Ascending aorta (tissue), 2 donors: Measurements from ENCODE around the gene FRG1. TPM values are rescaled to one million over a fixed set of nuclear protein-coding genes. Genes with fewer than 3 reads are reported as not detected.
"Not testable (repeated sequence)": the region's sequence is repeated elsewhere in the genome, so short reads cannot be mapped to it uniquely, and the experiment has no call there.

Source experiments
- DNase-seq, 2 donors: peaks; one replicate each; pipeline ENCODE4 v3.0.0-alpha.2; 2019; ENCODE audit warnings: low spot score in 2 of 2
- H3K27ac ChIP-seq, 2 donors: fragments of 200-600 bp; sonication (generic); one replicate each; pipeline ENCODE4 v1.5.1; 2016 to 2017; ENCODE audit warnings: mild to moderate bottlenecking in 1 of 2
- H3K27me3 ChIP-seq: fragments of 200-600 bp; sonication (generic); one replicate; pipeline ENCODE4 v1.5.1; 2017
- H3K36me3 ChIP-seq, 2 donors: fragments of 200-600 bp; sonication (generic); one replicate each; pipeline ENCODE4 v1.5.1; 2016
- H3K4me1 ChIP-seq, 2 donors: fragments of 200-600 bp; sonication (generic); one replicate each; pipeline ENCODE4 v1.5.1; 2016 to 2017; ENCODE audit warnings: mild to moderate bottlenecking in 1 of 2
- H3K4me3 ChIP-seq, 2 donors: fragments of 200-600 bp; sonication (generic); one replicate each; pipeline ENCODE4 v1.5.1; 2016 to 2017; ENCODE audit warnings: mild to moderate bottlenecking in 1 of 2
- H3K9me3 ChIP-seq, 2 donors: fragments of 200-600 bp; sonication (generic); one replicate each; pipeline ENCODE4 v1.5.1; 2016
- intact Hi-C: fragments of 100-400 bp; cut with DNase I; formaldehyde crosslinking; loops from one replicate; pipeline ENCODE4 v1.15.1; 2023
- total RNA-seq: library from RNA; depleted of rRNA; stranded (reverse); fragments of >200 nt; gene quantifications from one replicate; pipeline ENCODE4 v1.1.0, GENCODE V29; 2016
- TF ChIP-seq, protein P1 (sequence below), 3 experiments: fragments of 200-600 bp in 2 of 3; fragments of 450-650 bp in 1 of 3; sonication (generic) in 2 of 3; IDR thresholded peaks; one replicate each; pipeline ENCODE4 v1.5.1; 2016 to 2019; ENCODE audit warnings: antibody characterized with exemption in 3 of 3, mild to moderate bottlenecking in 1 of 3, moderate library complexity in 1 of 3

The FRG1 gene
- 1.2 TPM for total RNA-seq

DNA sequence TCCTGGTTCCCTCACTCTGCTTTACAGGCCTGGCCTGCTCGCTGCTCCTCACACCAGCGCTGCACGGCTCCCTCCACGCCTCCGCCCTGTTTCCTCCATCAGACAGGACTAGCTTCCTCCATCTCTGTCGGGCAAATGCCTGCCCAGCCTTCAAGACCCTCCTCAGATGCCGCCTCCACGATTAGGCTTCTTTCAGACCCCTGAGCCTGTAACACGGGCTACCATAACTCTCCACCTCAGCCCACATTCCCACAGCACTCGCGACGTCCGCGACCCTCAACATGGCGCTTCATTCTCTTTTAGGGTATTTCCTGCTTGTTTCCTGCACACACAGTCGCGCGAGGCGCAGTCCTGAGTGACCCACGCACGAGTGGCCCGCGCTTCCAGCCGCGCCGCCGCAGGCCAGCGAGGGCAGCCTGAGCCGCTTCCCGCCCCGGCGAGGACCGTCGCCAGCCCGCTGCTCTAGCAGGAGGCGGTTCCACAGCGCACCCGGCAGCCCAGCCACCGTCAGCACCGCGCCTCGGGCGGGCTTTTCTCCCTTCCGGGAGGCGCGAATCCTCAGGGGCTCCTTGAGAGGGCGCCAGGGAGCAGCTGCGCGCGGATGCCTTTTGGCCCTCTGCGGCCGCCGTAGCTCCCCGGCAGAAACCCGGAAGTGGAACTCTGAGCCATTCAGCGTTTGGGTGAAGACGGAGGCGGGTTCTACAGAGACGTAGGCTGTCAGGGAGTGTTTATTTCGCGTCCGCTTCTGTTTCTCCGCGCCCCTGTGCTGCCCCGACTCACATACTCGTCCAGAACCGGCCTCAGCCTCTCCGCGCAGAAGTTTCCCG is at the start of gene FRG1:
TSS of gene FRG1 (plus strand) at position 695 of the 827 bp plus-strand sequence. CDS start 138 bp downstream, outside the sequence.
- peak; percentile 71 to 97 for DNase-seq
- Histone ChIP-seq H3K27me3 (no peaks in the 10 kb centered on the region), H3K4me3 (peak within 1 kb of the TSS; percentile 90 to 95), H3K9me3 (no peaks in the 10 kb centered on the region), H3K27ac (peak within 1 kb of the TSS; percentile 88 to 92), H3K4me1 (peaks cover 6 to 17% of the 10 kb centered on the region in 2 donors), H3K36me3 (peaks cover 2 to 6% of the 10 kb centered on the region in 2 donors)
- intact Hi-C loops = no loop called here
- TF ChIP-seq, protein P1, sequence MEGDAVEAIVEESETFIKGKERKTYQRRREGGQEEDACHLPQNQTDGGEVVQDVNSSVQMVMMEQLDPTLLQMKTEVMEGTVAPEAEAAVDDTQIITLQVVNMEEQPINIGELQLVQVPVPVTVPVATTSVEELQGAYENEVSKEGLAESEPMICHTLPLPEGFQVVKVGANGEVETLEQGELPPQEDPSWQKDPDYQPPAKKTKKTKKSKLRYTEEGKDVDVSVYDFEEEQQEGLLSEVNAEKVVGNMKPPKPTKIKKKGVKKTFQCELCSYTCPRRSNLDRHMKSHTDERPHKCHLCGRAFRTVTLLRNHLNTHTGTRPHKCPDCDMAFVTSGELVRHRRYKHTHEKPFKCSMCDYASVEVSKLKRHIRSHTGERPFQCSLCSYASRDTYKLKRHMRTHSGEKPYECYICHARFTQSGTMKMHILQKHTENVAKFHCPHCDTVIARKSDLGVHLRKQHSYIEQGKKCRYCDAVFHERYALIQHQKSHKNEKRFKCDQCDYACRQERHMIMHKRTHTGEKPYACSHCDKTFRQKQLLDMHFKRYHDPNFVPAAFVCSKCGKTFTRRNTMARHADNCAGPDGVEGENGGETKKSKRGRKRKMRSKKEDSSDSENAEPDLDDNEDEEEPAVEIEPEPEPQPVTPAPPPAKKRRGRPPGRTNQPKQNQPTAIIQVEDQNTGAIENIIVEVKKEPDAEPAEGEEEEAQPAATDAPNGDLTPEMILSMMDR (IDR thresholded peaks at IDR 0.05) = peak; percentile 84 to 94 (median 94)

DNA sequence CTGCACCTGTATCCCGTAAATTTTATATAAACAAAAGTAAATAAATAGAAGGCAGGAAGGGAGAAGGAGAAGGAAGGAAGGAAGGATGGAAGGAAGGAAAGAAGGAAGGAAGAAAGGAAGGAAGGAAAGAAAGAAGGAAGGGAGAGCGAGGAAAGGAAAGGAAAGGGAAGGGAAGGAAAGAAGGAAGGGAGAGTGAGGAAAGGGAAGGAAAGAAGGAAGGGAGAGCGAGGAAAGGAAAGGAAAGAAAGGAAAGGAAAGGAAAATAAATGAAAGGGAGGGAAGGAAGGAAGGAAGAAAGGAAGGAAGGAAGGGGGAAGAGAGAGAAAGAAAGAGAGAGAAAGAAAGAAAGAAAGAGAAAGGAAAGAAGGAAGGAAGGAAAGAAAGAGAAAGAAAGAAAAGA is 43.0 kb upstream of the FRG1 start:
- H3K9me3 ChIP-seq = no peaks in the 10 kb centered on the region
- no peak overlapping the region for H3K27ac ChIP-seq
- no peak for DNase-seq
- no peaks in the 10 kb centered on the region for H3K27me3 ChIP-seq
- TF ChIP-seq, protein P1 (IDR thresholded peaks at IDR 0.05) = no peak
- no peaks in the 10 kb centered on the region for H3K4me1 ChIP-seq
- H3K36me3 ChIP-seq = no peaks in the 10 kb centered on the region
- intact Hi-C loops = no loop called here
- H3K4me3 ChIP-seq = no peak overlapping the region

DNA sequence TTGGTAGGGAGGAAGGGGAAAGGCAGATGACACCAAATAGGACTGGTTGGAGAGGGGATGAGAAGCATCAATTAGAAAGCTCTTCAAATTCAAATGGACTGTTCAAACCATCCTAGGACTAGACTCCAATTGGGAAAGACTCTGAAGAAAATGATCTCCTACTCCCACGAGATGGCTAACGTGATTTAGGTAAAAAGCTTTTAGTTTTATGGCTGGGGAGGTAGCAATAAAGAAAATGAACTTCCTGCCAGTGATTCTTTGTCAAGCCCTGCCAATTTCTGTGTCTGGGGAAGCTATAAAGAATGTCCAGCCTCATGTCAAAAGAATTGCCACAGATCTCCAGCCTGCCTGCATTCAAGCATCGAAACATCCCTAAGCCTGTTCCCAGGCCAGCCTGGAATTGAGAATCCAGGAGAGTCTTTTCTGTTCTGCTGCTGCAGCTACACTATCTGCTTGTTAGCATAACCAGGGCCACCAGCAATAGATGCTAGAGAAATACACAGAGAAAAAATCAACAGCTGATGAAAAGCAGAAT is 41.1 kb upstream of the FRG1 start:
- DNase-seq, intact Hi-C loops, H3K27ac ChIP-seq, H3K9me3 ChIP-seq, H3K27me3 ChIP-seq, H3K4me3 ChIP-seq, H3K36me3 ChIP-seq, H3K4me1 ChIP-seq: not testable (repeated sequence)

DNA sequence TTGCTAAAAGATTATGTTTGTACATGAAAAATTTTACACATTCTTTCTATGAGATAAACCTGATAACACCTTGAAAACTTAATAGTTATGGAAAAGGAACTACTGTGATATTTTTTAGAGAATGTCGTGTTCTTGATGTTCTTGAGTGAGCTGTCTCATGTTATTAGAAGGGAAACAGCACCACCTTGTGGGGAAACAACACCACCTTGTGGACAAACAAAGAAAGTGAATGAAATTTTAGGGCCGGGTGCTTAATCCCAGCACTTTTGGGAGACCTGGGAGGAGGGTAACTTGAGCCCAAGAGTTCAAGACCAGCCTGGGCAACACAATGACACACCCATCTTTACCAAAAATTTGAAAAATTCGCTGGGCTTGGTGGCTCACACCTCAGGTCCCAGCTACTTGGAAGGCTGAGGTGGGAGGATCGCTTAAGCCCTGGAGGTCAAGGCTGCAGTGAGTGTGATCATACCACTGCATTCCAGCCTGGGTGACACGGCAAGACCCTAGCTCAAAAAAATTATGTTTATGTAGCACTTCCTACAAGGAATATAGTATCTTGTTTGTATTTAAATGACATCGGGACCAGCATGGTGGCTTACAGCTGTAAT is 36.1 kb upstream of the FRG1 start:
- H3K4me3 ChIP-seq, H3K27me3 ChIP-seq, intact Hi-C loops, H3K36me3 ChIP-seq, H3K9me3 ChIP-seq, H3K4me1 ChIP-seq, H3K27ac ChIP-seq, DNase-seq: not testable (repeated sequence)
- TF ChIP-seq, protein P1 (IDR thresholded peaks at IDR 0.05) = peak; percentile 19 to 63 (median 44)

DNA sequence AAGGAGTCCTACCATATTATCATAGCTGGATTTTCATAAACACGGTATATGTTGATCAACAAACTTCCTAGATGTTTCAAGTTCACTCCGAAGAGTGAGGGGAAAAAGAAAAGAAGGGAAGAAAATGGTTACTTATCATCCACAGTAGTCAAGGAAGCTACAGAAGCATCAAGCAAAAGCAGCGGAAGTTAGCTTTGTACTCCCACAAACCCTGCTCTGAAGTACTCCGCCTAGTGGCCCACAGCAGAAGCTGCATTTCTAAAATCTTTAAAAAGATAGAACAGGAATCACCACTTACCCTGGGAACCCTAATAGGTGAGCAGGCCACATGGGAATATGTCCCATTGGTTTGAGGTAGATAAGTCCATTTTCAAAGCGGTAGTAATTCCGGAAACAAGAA is 28.5 kb upstream of the FRG1 start:
- H3K27ac ChIP-seq = no peak overlapping the region
- TF ChIP-seq, protein P1 (IDR thresholded peaks at IDR 0.05) = no peak
- H3K27me3 ChIP-seq = no peaks in the 10 kb centered on the region
- no peaks in the 10 kb centered on the region for H3K36me3 ChIP-seq
- H3K4me1 ChIP-seq = no peaks in the 10 kb centered on the region
- intact Hi-C loops = no loop called here
- no peak for DNase-seq
- no peak overlapping the region for H3K4me3 ChIP-seq
- peaks cover 0 to 9% of the 10 kb centered on the region in 2 donors for H3K9me3 ChIP-seq
